ENCODE results near the gene KDM2A.

The KDM2A gene

GRCh38 chr11:67253872-67254624, 135.0 kb downstream of the KDM2A start:
- H3K4me3 ChIP-seq (ENCODE audit: low read length) = no peak overlapping the region

GRCh38 chr11:67254798-67255197, 135.7 kb downstream of the KDM2A start:
- no peak overlapping the region for H3K4me3 ChIP-seq (ENCODE audit: low read length)
- DNase-seq (ENCODE audit: low read depth) = no peak
- no peak for TF ChIP-seq CTCF (IDR thresholded peaks at IDR 0.05; ENCODE audit: insufficient read depth, low read depth, low read length, missing control alignments)

More at GRCh38 chr11:67253872-67254624, 135.0 kb downstream of the KDM2A start:
- TF ChIP-seq CTCF (IDR thresholded peaks at IDR 0.05; ENCODE audit: insufficient read depth, low read depth, low read length, missing control alignments) = no peak
- DNase-seq (ENCODE audit: low read depth) = peak; percentile 84

GRCh38 chr11:67255353-67255752, 136.3 kb downstream of the KDM2A start:
- no peak overlapping the region for H3K4me3 ChIP-seq (ENCODE audit: low read length)
- no peak for DNase-seq (ENCODE audit: low read depth)
- no peak for TF ChIP-seq CTCF (IDR thresholded peaks at IDR 0.05; ENCODE audit: insufficient read depth, low read depth, low read length, missing control alignments)

GRCh38 chr11:67255864-67256263, 136.8 kb downstream of the KDM2A start:
- no peak overlapping the region for H3K4me3 ChIP-seq (ENCODE audit: low read length)
- TF ChIP-seq CTCF (IDR thresholded peaks at IDR 0.05; ENCODE audit: insufficient read depth, low read depth, low read length, missing control alignments) = no peak

GRCh38 chr11:67256477-67257135, 137.5 kb downstream of the KDM2A start:
- DNase-seq (ENCODE audit: low read depth) = no peak
- H3K4me3 ChIP-seq (ENCODE audit: low read length) = no peak overlapping the region
- no peak for TF ChIP-seq CTCF (IDR thresholded peaks at IDR 0.05; ENCODE audit: insufficient read depth, low read depth, low read length, missing control alignments)

More at GRCh38 chr11:67255864-67256263, 136.8 kb downstream of the KDM2A start:
- no peak for DNase-seq (ENCODE audit: low read depth)

GRCh38 chr11:67260406-67260805, 141.3 kb downstream of the KDM2A start:
- DNase-seq (ENCODE audit: low read depth) = no peak
- TF ChIP-seq CTCF (IDR thresholded peaks at IDR 0.05; ENCODE audit: insufficient read depth, low read depth, low read length, missing control alignments) = no peak
- no peak overlapping the region for H3K4me3 ChIP-seq (ENCODE audit: low read length)

GRCh38 chr11:67260885-67261639, 142.0 kb downstream of the KDM2A start:
- peak; percentile 43 for DNase-seq (ENCODE audit: low read depth)
- H3K4me3 ChIP-seq (ENCODE audit: low read length) = peak overlapping the region; percentile 27
